Fibroblast of lung (primary cell): ENCODE results near the gene FAAP24.

Experiments
- CTCF ChIP-seq, 2 donors: IDR thresholded peaks in 1 of 2; conservative IDR thresholded peaks in 1 of 2; 1 replicate in 1 of 2; 2 replicates in 1 of 2; pipeline ENCODE4 v1.5.1; 2011 to 2012; ENCODE audit warnings: low read length in 2 of 2, control low read depth in 1 of 2, inconsistent platforms in 1 of 2, low read depth in 1 of 2, mild to moderate bottlenecking in 1 of 2
- EZH2 ChIP-seq: IDR thresholded peaks from 2 replicates; pipeline ENCODE4 v1.5.1; 2012; ENCODE audit warnings: low read length, control low read depth, mild to moderate bottlenecking; ENCODE audit errors: missing control alignments

- TF ChIP-seq CTCF (conservative IDR thresholded peaks at IDR 0.05 in 1 of 2, IDR thresholded peaks at IDR 0.05 in 1 of 2; ENCODE audit: low read depth in 1 of 2, low read length in 2 of 2), result no peak
- no peak for TF ChIP-seq EZH2
Observed at GRCh38 chr19:32928806-32929205, 43.2 kb upstream of the FAAP24 start.
